Glutamatergic neuron (in vitro differentiated cells): ENCODE results near the gene GTPBP1. TPM values are rescaled to one million over a fixed set of nuclear protein-coding genes. Genes with fewer than 3 reads are reported as not detected.

Experiments
- DNase-seq: peaks from one replicate; pipeline ENCODE4 v3.0.0; 2022
- H3K27ac Mint-ChIP-seq: one replicate; pipeline ENCODE4 v1.8.0; 2020; ENCODE audit warnings: mild to moderate bottlenecking, mixed read lengths, inconsistent platforms; ENCODE audit not compliant: unreplicated experiment
- H3K27me3 Mint-ChIP-seq: one replicate; pipeline ENCODE4 v1.8.0; 2020; ENCODE audit warnings: mild to moderate bottlenecking, moderate library complexity, mixed read lengths, inconsistent platforms; ENCODE audit not compliant: unreplicated experiment
- H3K36me3 Mint-ChIP-seq: one replicate; pipeline ENCODE4 v1.8.0; 2020; ENCODE audit warnings: mild to moderate bottlenecking, mixed read lengths, inconsistent platforms; ENCODE audit not compliant: unreplicated experiment
- H3K4me1 Mint-ChIP-seq: one replicate; pipeline ENCODE4 v1.8.0; 2020; ENCODE audit warnings: mild to moderate bottlenecking, low read depth, mixed read lengths, inconsistent platforms; ENCODE audit not compliant: unreplicated experiment
- H3K4me3 Mint-ChIP-seq: one replicate; pipeline ENCODE4 v1.8.0; 2020; ENCODE audit warnings: mild to moderate bottlenecking, mixed read lengths, inconsistent platforms; ENCODE audit not compliant: unreplicated experiment
- H3K9me3 Mint-ChIP-seq: one replicate; pipeline ENCODE4 v1.8.0; 2020; ENCODE audit warnings: mild to moderate bottlenecking, moderate library complexity, mixed read lengths, inconsistent platforms; ENCODE audit not compliant: unreplicated experiment
- total RNA-seq: library from RNA; stranded (reverse); fragmentation: NEBNext Ultra II Directional; extraction: Animal tissue kit (Norgen Biotek cat#: 25700); gene quantifications from one replicate; pipeline ENCODE4 v1.2.1, GENCODE V29; 2021; ENCODE audit not compliant: unreplicated experiment
- TF ChIP-seq, protein P1 (sequence below): fragments of 200-600 bp; sonication (generic); IDR thresholded peaks from one replicate; pipeline ENCODE4 v1.5.0; 2021; ENCODE audit not compliant: partially characterized antibody, unreplicated experiment

GTPBP1 gene
- total RNA-seq, 1 donor from 2014 or later: 55.6 TPM

- no peaks in the 10 kb centered on the region for H3K36me3 Mint-ChIP-seq
- H3K4me3 Mint-ChIP-seq: peak overlapping the region; percentile 32
These were observed 2.2 kb downstream of the GTPBP1 start for GRCh38 chr22:38707984-38708383.

DNA sequence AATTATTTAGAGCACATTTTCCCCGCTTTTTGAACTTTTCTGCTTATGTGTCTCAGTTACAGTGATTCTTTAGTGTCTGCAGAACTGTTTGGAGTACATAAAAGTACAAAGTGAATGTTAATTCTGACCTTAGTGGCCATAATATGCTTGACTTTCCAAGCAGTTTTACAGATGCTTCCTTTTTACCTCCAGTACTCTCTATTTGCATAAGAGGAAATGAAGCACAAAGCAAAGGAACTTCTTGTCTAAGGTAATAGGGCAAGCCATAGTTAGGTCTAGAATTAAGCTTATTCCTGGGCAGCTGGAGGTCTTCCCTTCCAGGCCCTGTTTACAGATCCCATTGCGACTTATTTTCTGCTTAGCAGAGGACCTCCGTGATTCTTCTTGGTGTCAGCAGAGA is 3.6 kb downstream of the GTPBP1 start:
- H3K4me3 Mint-ChIP-seq: no peak overlapping the region
- peaks cover 3% of the 10 kb centered on the region for H3K9me3 Mint-ChIP-seq
- DNase-seq: no peak
- no peaks in the 10 kb centered on the region for H3K36me3 Mint-ChIP-seq
- peaks cover 27% of the 10 kb centered on the region for H3K4me1 Mint-ChIP-seq
- TF ChIP-seq, protein P1, sequence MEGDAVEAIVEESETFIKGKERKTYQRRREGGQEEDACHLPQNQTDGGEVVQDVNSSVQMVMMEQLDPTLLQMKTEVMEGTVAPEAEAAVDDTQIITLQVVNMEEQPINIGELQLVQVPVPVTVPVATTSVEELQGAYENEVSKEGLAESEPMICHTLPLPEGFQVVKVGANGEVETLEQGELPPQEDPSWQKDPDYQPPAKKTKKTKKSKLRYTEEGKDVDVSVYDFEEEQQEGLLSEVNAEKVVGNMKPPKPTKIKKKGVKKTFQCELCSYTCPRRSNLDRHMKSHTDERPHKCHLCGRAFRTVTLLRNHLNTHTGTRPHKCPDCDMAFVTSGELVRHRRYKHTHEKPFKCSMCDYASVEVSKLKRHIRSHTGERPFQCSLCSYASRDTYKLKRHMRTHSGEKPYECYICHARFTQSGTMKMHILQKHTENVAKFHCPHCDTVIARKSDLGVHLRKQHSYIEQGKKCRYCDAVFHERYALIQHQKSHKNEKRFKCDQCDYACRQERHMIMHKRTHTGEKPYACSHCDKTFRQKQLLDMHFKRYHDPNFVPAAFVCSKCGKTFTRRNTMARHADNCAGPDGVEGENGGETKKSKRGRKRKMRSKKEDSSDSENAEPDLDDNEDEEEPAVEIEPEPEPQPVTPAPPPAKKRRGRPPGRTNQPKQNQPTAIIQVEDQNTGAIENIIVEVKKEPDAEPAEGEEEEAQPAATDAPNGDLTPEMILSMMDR: no peak
- peaks cover 3% of the 10 kb centered on the region for H3K27me3 Mint-ChIP-seq
- no peak overlapping the region for H3K27ac Mint-ChIP-seq

More at GRCh38 chr22:38707984-38708383, 2.2 kb downstream of the GTPBP1 start:
- Mint-ChIP-seq H3K9me3 (peaks cover 3% of the 10 kb centered on the region), H3K4me1 (peaks cover 23% of the 10 kb centered on the region), H3K27ac (no peak overlapping the region), H3K27me3 (peaks cover 3% of the 10 kb centered on the region)
- no peak for DNase-seq
- TF ChIP-seq, protein P1: no peak

DNA sequence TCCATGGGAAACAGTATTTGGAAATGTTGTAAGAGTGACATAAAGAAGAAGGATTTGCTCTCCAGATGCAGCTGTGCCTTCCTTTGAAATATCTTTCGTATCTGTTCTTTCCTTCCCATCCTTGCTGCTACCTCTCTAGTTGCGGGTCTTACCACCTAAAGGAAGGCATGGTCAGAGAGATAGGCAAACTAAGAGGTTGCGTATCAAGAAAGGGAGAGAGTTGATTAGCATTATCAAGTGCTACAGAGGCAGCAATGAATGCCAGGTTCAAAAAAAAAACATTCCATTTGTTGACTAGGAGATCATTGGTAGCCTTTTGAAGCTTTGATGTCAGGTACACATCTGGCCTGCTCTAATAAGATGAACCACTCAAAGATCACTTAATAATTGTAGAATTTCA is 4.6 kb downstream of the GTPBP1 start:
- Mint-ChIP-seq H3K27me3 (peaks cover 7% of the 10 kb centered on the region), H3K9me3 (peaks cover 3% of the 10 kb centered on the region), H3K4me3 (peak overlapping the region; percentile 7), H3K4me1 (peaks cover 31% of the 10 kb centered on the region), H3K27ac (no peak overlapping the region), H3K36me3 (no peaks in the 10 kb centered on the region)
- TF ChIP-seq, protein P1: no peak
- DNase-seq: no peak

DNA sequence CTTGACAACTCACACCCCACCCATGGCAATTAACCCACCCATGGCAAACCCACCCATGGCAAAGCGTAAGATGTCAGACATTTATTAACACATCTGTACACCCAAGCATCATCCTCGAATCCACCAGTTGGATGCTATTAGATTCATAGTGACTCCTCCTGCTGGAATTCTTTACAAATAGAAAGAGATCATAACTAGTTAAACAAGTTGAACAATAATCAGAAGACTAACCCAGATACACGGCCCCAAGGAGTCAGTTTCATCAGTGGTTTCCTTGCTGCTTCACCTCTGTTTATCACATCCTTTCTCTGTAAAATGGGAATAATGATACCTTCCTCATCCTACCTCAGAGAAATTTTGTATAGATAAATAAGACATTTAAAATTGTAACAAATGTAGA is 5.1 kb downstream of the GTPBP1 start:
- no peaks in the 10 kb centered on the region for H3K9me3 Mint-ChIP-seq
- H3K36me3 Mint-ChIP-seq: no peaks in the 10 kb centered on the region
- H3K27me3 Mint-ChIP-seq: peaks cover 4% of the 10 kb centered on the region
- H3K4me3 Mint-ChIP-seq: no peak overlapping the region
- TF ChIP-seq, protein P1: no peak
- peaks cover 34% of the 10 kb centered on the region for H3K4me1 Mint-ChIP-seq
- DNase-seq: no peak
- no peak overlapping the region for H3K27ac Mint-ChIP-seq

- TF ChIP-seq, protein P1: no peak
- Mint-ChIP-seq H3K27me3 (peaks cover 4% of the 10 kb centered on the region), H3K9me3 (no peaks in the 10 kb centered on the region), H3K4me3 (peak overlapping the region; percentile 22), H3K4me1 (peaks cover 25% of the 10 kb centered on the region), H3K36me3 (no peaks in the 10 kb centered on the region), H3K27ac (peak overlapping the region; percentile 11)
- DNase-seq: no peak
These were observed 6.9 kb downstream of the GTPBP1 start for GRCh38 chr22:38712486-38713207.
